Measurements from ENCODE around the gene LPCAT1.
"Not testable (repeated sequence)": the region's sequence is repeated elsewhere in the genome, so short reads cannot be mapped to it uniquely, and the experiment has no call there.

The LPCAT1 gene

GRCh38 chr5:1437876-1438559, 85.7 kb downstream of the LPCAT1 start:
- FAIRE-seq: no peak

GRCh38 chr5:1437226-1437829, 86.4 kb downstream of the LPCAT1 start:
- DNase-seq (ENCODE audit: extremely low spot score, insufficient read length, low read depth): no peak
- no peak for FAIRE-seq

More at GRCh38 chr5:1437876-1438559, 85.7 kb downstream of the LPCAT1 start:
- no peak for DNase-seq (ENCODE audit: extremely low spot score, insufficient read length, low read depth)

- no peak for DNase-seq (ENCODE audit: extremely low spot score, insufficient read length, low read depth)
Observed at GRCh38 chr5:1436681-1437080, 87.1 kb downstream of the LPCAT1 start.

GRCh38 chr5:1436036-1436435, 87.7 kb downstream of the LPCAT1 start:
- DNase-seq (ENCODE audit: extremely low spot score, insufficient read length, low read depth): no peak
- FAIRE-seq: no peak

More at GRCh38 chr5:1436681-1437080, 87.1 kb downstream of the LPCAT1 start:
- FAIRE-seq: no peak

GRCh38 chr5:1435369-1435768, 88.4 kb downstream of the LPCAT1 start:
- FAIRE-seq (no peak), DNase-seq (ENCODE audit: extremely low spot score, insufficient read length, low read depth) (no peak)

GRCh38 chr5:1432296-1432695, 91.5 kb downstream of the LPCAT1 start:
- no peak for FAIRE-seq
- DNase-seq (ENCODE audit: extremely low spot score, insufficient read length, low read depth): no peak

GRCh38 chr5:1431896-1432295, 91.9 kb downstream of the LPCAT1 start:
- DNase-seq (ENCODE audit: extremely low spot score, insufficient read length, low read depth) (no peak), FAIRE-seq (no peak)

GRCh38 chr5:1431021-1431811, 92.5 kb downstream of the LPCAT1 start:
- no peak for FAIRE-seq
- DNase-seq (ENCODE audit: extremely low spot score, insufficient read length, low read depth): no peak

- FAIRE-seq: no peak
Observed at GRCh38 chr5:1430121-1430795, 93.5 kb downstream of the LPCAT1 start.

GRCh38 chr5:1429496-1429895, 94.3 kb downstream of the LPCAT1 start:
- DNase-seq (ENCODE audit: extremely low spot score, insufficient read length, low read depth) (no peak), FAIRE-seq (no peak)

More at GRCh38 chr5:1430121-1430795, 93.5 kb downstream of the LPCAT1 start:
- DNase-seq (ENCODE audit: extremely low spot score, insufficient read length, low read depth): no peak

- no peak for FAIRE-seq
- no peak for DNase-seq (ENCODE audit: extremely low spot score, insufficient read length, low read depth)
Observed at GRCh38 chr5:1429066-1429465, 94.7 kb downstream of the LPCAT1 start.

GRCh38 chr5:1428107-1428506, 95.7 kb downstream of the LPCAT1 start:
- DNase-seq (ENCODE audit: extremely low spot score, insufficient read length, low read depth): no peak
- FAIRE-seq: no peak

- no peak for DNase-seq (ENCODE audit: extremely low spot score, insufficient read length, low read depth)
- no peak for FAIRE-seq
Observed at GRCh38 chr5:1424716-1425115, 99.0 kb downstream of the LPCAT1 start.

- FAIRE-seq (no peak), DNase-seq (ENCODE audit: extremely low spot score, insufficient read length, low read depth) (no peak)
Observed at GRCh38 chr5:1423901-1424603, 99.7 kb downstream of the LPCAT1 start.

- FAIRE-seq; DNase-seq (ENCODE audit: extremely low spot score, insufficient read length, low read depth): not testable (repeated sequence)
Observed at GRCh38 chr5:1422522-1422921, 101.2 kb downstream of the LPCAT1 start.

GRCh38 chr5:1421521-1422341, 102.0 kb downstream of the LPCAT1 start:
- no peak for DNase-seq (ENCODE audit: extremely low spot score, insufficient read length, low read depth)
- FAIRE-seq: no peak

GRCh38 chr5:1420211-1421195, 103.3 kb downstream of the LPCAT1 start:
- DNase-seq (ENCODE audit: extremely low spot score, insufficient read length, low read depth) (no peak), FAIRE-seq (no peak)
